Tibial nerve (tissue), 3 donors: ENCODE results near the gene SF3B5.

Experiments used
- CTCF ChIP-seq, 5 experiments: fragments of 200-600 bp in 3 of 5; fragments of 450-650 bp in 2 of 5; sonication (generic) in 3 of 5; IDR thresholded peaks; one replicate each; pipeline ENCODE4 v1.5.1; 2016 to 2019; ENCODE audit warnings: antibody characterized with exemption in 5 of 5, mild to moderate bottlenecking in 3 of 5, moderate library complexity in 2 of 5
- POLR2A ChIP-seq, 2 donors: fragments of 450-650 bp; IDR thresholded peaks; one replicate each; pipeline ENCODE4 v1.6.1; 2017; ENCODE audit warnings: antibody characterized with exemption in 2 of 2, mild to moderate bottlenecking in 2 of 2, moderate library complexity in 2 of 2

DNA sequence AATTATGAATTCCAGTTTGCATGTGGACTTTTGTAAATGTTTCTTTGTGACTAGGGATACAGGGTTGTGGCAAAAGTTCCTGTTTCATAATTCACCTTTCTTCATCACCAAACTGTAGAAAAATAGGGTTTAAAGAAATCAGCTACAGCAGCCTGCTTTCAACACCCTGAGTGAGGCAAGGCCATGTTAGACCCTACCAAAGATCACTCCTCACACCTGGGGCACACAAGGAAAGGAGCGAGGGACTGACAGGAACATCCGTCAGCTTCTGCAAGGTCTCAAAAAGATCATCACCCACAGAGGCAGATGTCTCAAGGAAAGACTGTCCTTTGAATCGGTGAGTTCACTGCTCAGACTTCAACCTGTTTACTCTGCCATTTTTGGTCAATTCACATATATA is 44.4 kb upstream of the SF3B5 start:
- TF ChIP-seq CTCF (IDR thresholded peaks at IDR 0.05) (no peak), POLR2A (IDR thresholded peaks at IDR 0.05) (no peak)
